T47D (cell line): ENCODE measurements around the gene C14orf180.

Experiments used
- DNase-seq, 2 experiments: peaks; one replicate each; pipeline versions ENCODE4 v3.0.0 to v3.0.0-alpha.2; 2011 to 2012; ENCODE audit warnings: low read depth in 1 of 2, low spot score in 1 of 2
- JUND ChIP-seq: IDR thresholded peaks from 2 replicates; pipeline ENCODE4 v1.6.1; 2012; ENCODE audit warnings: low read depth
- in situ Hi-C: cut with HindIII; loops from 2 replicates; pipeline ENCODE4 v1.10.0; 2016; ENCODE audit warnings: low sequenced_read_pairs, low pct_unique_long_range_greater_than_20kb

Gene C14orf180

GRCh38 chr14:104579507-104579906, at the start of gene C14orf180:
Gene C14orf180 (plus strand): TSS chr14:104579764. CDS start chr14:104586431, 6,667 bp downstream.
- DNase-seq: no peak
- in situ Hi-C loops: no loop called here
- TF ChIP-seq JUND: no peak

GRCh38 chr14:104530646-104531045, 48.9 kb upstream of the C14orf180 start:
- in situ Hi-C loops: no loop called here
- no peak for DNase-seq
- TF ChIP-seq JUND: no peak

GRCh38 chr14:104531421-104532190, 48.0 kb upstream of the C14orf180 start:
- TF ChIP-seq JUND: no peak
- no peak for DNase-seq
- in situ Hi-C loops: no loop called here

- no peak for TF ChIP-seq JUND
- in situ Hi-C loops: no loop called here
- no peak for DNase-seq
Measured at GRCh38 chr14:104532191-104532555, 47.4 kb upstream of the C14orf180 start.

GRCh38 chr14:104534036-104534435, 45.5 kb upstream of the C14orf180 start:
- TF ChIP-seq JUND: no peak
- in situ Hi-C loops: no loop called here
- no peak for DNase-seq

GRCh38 chr14:104536942-104537612, 42.5 kb upstream of the C14orf180 start:
- in situ Hi-C loops: no loop called here
- DNase-seq: peak; percentile 62 to 87
- peak; percentile 36; the same call in 1 of the 2 replicates for TF ChIP-seq JUND

GRCh38 chr14:104537613-104537988, 42.0 kb upstream of the C14orf180 start:
- no peak for DNase-seq
- in situ Hi-C loops: no loop called here
- no peak for TF ChIP-seq JUND

- TF ChIP-seq JUND: no peak
- no peak for DNase-seq
- in situ Hi-C loops: no loop called here
Measured at GRCh38 chr14:104541905-104542465, 37.6 kb upstream of the C14orf180 start.

- in situ Hi-C loops: no loop called here
- no peak for TF ChIP-seq JUND
- no peak for DNase-seq
Measured at GRCh38 chr14:104542871-104543830, 36.4 kb upstream of the C14orf180 start.

GRCh38 chr14:104544362-104544961, 35.1 kb upstream of the C14orf180 start:
- TF ChIP-seq JUND: no peak
- DNase-seq: no peak
- in situ Hi-C loops: no loop called here

GRCh38 chr14:104545151-104545941, 34.2 kb upstream of the C14orf180 start:
- no peak for TF ChIP-seq JUND
- in situ Hi-C loops: no loop called here

More at GRCh38 chr14:104545151-104545941, 34.2 kb upstream of the C14orf180 start:
- no peak for DNase-seq
